ENCODE measurements around the gene ATP4B. TPM values are rescaled to one million over a fixed set of nuclear protein-coding genes. Genes with fewer than 3 reads are reported as not detected.
A peak's percentile ranks its signal among the peaks of the same experiment; 100 is the strongest.

The ATP4B gene
- total RNA-seq, 1 donor from 2014 or later: not detected

- Mint-ChIP-seq H3K27me3 (ENCODE audit: unreplicated experiment) (no peaks in the 10 kb centered on the region), H3K4me1 (ENCODE audit: unreplicated experiment) (no peaks in the 10 kb centered on the region), H3K36me3 (ENCODE audit: unreplicated experiment) (peaks cover 9% of the 10 kb centered on the region), H3K9me3 (ENCODE audit: unreplicated experiment) (no peaks in the 10 kb centered on the region), H3K27ac (ENCODE audit: unreplicated experiment) (no peak overlapping the region), H3K4me3 (ENCODE audit: unreplicated experiment) (no peak overlapping the region)
- no peak for DNase-seq (ENCODE audit: extremely low spot score, unreplicated experiment)
- TF ChIP-seq CTCF (IDR thresholded peaks at IDR 0.05): no peak
These were observed 47.7 kb downstream of the ATP4B start for GRCh38 chr13:113610266-113610665.

GRCh38 chr13:113609616-113610015 lies 48.4 kb downstream of the ATP4B start:
- no peaks in the 10 kb centered on the region for H3K4me1 Mint-ChIP-seq (ENCODE audit: unreplicated experiment)
- H3K27me3 Mint-ChIP-seq (ENCODE audit: unreplicated experiment): no peaks in the 10 kb centered on the region
- no peak for DNase-seq (ENCODE audit: extremely low spot score, unreplicated experiment)
- no peak overlapping the region for H3K27ac Mint-ChIP-seq (ENCODE audit: unreplicated experiment)
- H3K36me3 Mint-ChIP-seq (ENCODE audit: unreplicated experiment): peaks cover 9% of the 10 kb centered on the region
- no peaks in the 10 kb centered on the region for H3K9me3 Mint-ChIP-seq (ENCODE audit: unreplicated experiment)
- no peak overlapping the region for H3K4me3 Mint-ChIP-seq (ENCODE audit: unreplicated experiment)
- TF ChIP-seq CTCF (IDR thresholded peaks at IDR 0.05): no peak

GRCh38 chr13:113608967-113609533 lies 48.9 kb downstream of the ATP4B start:
- no peaks in the 10 kb centered on the region for H3K4me1 Mint-ChIP-seq (ENCODE audit: unreplicated experiment)
- no peak for TF ChIP-seq CTCF (IDR thresholded peaks at IDR 0.05)
- peaks cover 9% of the 10 kb centered on the region for H3K36me3 Mint-ChIP-seq (ENCODE audit: unreplicated experiment)
- peak overlapping the region; percentile 31 for H3K27ac Mint-ChIP-seq (ENCODE audit: unreplicated experiment)
- H3K9me3 Mint-ChIP-seq (ENCODE audit: unreplicated experiment): no peaks in the 10 kb centered on the region
- DNase-seq (ENCODE audit: extremely low spot score, unreplicated experiment): no peak
- no peak overlapping the region for H3K4me3 Mint-ChIP-seq (ENCODE audit: unreplicated experiment)
- H3K27me3 Mint-ChIP-seq (ENCODE audit: unreplicated experiment): no peaks in the 10 kb centered on the region

- no peak overlapping the region for H3K4me3 Mint-ChIP-seq (ENCODE audit: unreplicated experiment)
- no peaks in the 10 kb centered on the region for H3K4me1 Mint-ChIP-seq (ENCODE audit: unreplicated experiment)
- H3K27ac Mint-ChIP-seq (ENCODE audit: unreplicated experiment): no peak overlapping the region
- DNase-seq (ENCODE audit: extremely low spot score, unreplicated experiment): no peak
- H3K27me3 Mint-ChIP-seq (ENCODE audit: unreplicated experiment): no peaks in the 10 kb centered on the region
- TF ChIP-seq CTCF (IDR thresholded peaks at IDR 0.05): no peak
- peaks cover 9% of the 10 kb centered on the region for H3K36me3 Mint-ChIP-seq (ENCODE audit: unreplicated experiment)
- H3K9me3 Mint-ChIP-seq (ENCODE audit: unreplicated experiment): no peaks in the 10 kb centered on the region
These were observed 49.9 kb downstream of the ATP4B start for GRCh38 chr13:113607889-113608635.

GRCh38 chr13:113607056-113607888 lies 50.7 kb downstream of the ATP4B start:
- Mint-ChIP-seq H3K9me3 (ENCODE audit: unreplicated experiment) (no peaks in the 10 kb centered on the region), H3K36me3 (ENCODE audit: unreplicated experiment) (peaks cover 8% of the 10 kb centered on the region), H3K4me1 (ENCODE audit: unreplicated experiment) (no peaks in the 10 kb centered on the region), H3K4me3 (ENCODE audit: unreplicated experiment) (no peak overlapping the region), H3K27me3 (ENCODE audit: unreplicated experiment) (no peaks in the 10 kb centered on the region), H3K27ac (ENCODE audit: unreplicated experiment) (no peak overlapping the region)
- no peak for DNase-seq (ENCODE audit: extremely low spot score, unreplicated experiment)
- no peak for TF ChIP-seq CTCF (IDR thresholded peaks at IDR 0.05)

Data from osteocyte (in vitro differentiated cells).